ENCODE data around the gene PCARE.
"Not testable (repeated sequence)": the region's sequence is repeated elsewhere in the genome, so short reads cannot be mapped to it uniquely, and the experiment has no call there.

GRCh38 chr2:29090311-29090710 lies 16.0 kb upstream of the PCARE start:
- not testable (repeated sequence) for TF ChIP-seq SUZ12 (IDR thresholded peaks at IDR 0.05); CTBP1 (IDR thresholded peaks at IDR 0.05; ENCODE audit: borderline replicate concordance); ZNF384 (IDR thresholded peaks at IDR 0.05); BHLHE40 (IDR thresholded peaks at IDR 0.05; ENCODE audit: borderline replicate concordance); FOXM1 (IDR thresholded peaks at IDR 0.05; ENCODE audit: borderline replicate concordance); NFRKB (IDR thresholded peaks at IDR 0.05)

Measured in HEK293T (cell line).